D721Med (cell line): ENCODE data around the gene CCDC83.

Experiments used
- DNase-seq: peaks from one replicate; pipeline ENCODE4 v3.0.0; 2011; ENCODE audit warnings: low spot score; ENCODE audit not compliant: insufficient read length
- FAIRE-seq: peaks from 2 replicates; lab custom pipeline; 2011; peaks lifted over from hg19 to GRCh38; lab: Jason Lieb, UNC
- CTCF ChIP-seq: IDR thresholded peaks from 2 replicates; pipeline ENCODE4 v1.5.1; 2012; ENCODE audit warnings: mild to moderate bottlenecking, control low read depth; ENCODE audit not compliant: insufficient read depth; ENCODE audit errors: missing control alignments

CCDC83 gene

GRCh38 chr11:85884581-85885021 lies 29.4 kb downstream of the CCDC83 start:
- no peak for TF ChIP-seq CTCF
- DNase-seq = no peak
- FAIRE-seq = no peak

GRCh38 chr11:85886089-85887056 lies 31.2 kb downstream of the CCDC83 start:
- no peak for DNase-seq
- TF ChIP-seq CTCF = no peak
- FAIRE-seq = no peak

- DNase-seq (no peak), FAIRE-seq (no peak)
- no peak for TF ChIP-seq CTCF
Observed at GRCh38 chr11:85889108-85889507, 33.9 kb downstream of the CCDC83 start.

GRCh38 chr11:85889676-85890579 lies 34.7 kb downstream of the CCDC83 start:
- FAIRE-seq (no peak), DNase-seq (no peak)

GRCh38 chr11:85893395-85893794 lies 38.2 kb downstream of the CCDC83 start:
- no peak for FAIRE-seq
- no peak for DNase-seq
- no peak for TF ChIP-seq CTCF

More at GRCh38 chr11:85889676-85890579, 34.7 kb downstream of the CCDC83 start:
- no peak for TF ChIP-seq CTCF

- FAIRE-seq = no peak
- no peak for TF ChIP-seq CTCF
- DNase-seq = no peak
Observed at GRCh38 chr11:85896876-85897275, 41.7 kb downstream of the CCDC83 start.
